Measurements from ENCODE around the gene MRM2. TPM values are rescaled to one million over a fixed set of nuclear protein-coding genes. Genes with fewer than 3 reads are reported as not detected.

MRM2 gene
- total and polyA plus RNA-seq, 5 donors from 2014 or later: 7.3 to 39.7 (median 37.1) TPM

GRCh38 chr7:2282185-2282751, 40.3 kb upstream of the MRM2 start:
- H3K4me1 ChIP-seq (ENCODE audit: control insufficient read depth, insufficient read depth, low read length, poor library complexity, severe bottlenecking): no peaks in the 10 kb centered on the region
- H3K4me3 ChIP-seq (ENCODE audit: low read depth, low read length): no peak overlapping the region
- Mint-ChIP-seq H3K4me3 (no peak overlapping the region), H3K9me3 (no peaks in the 10 kb centered on the region), H3K27me3 (no peaks in the 10 kb centered on the region), H3K27ac (no peak overlapping the region), H3K4me1 (peaks cover 0 to 4% (median 2%) of the 10 kb centered on the region in 4 donors), H3K36me3 (peaks cover 1% of the 10 kb centered on the region)
- ATAC-seq (ENCODE audit: low read depth in 2 of 2): no peak
- no peaks in the 10 kb centered on the region for H3K9me3 ChIP-seq (ENCODE audit: control insufficient read depth in 2 of 2, low read length in 2 of 2)
- no peaks in the 10 kb centered on the region for H3K27me3 ChIP-seq (ENCODE audit: control insufficient read depth, insufficient read depth, low read length)
- no peaks in the 10 kb centered on the region for H3K36me3 ChIP-seq (ENCODE audit: control insufficient read depth, insufficient read depth, low read length)
- DNase-seq: no peak
- H3K27ac ChIP-seq (ENCODE audit: insufficient read depth, low read length, poor library complexity, severe bottlenecking): no peak overlapping the region

- peaks cover 0 to 4% (median 2%) of the 10 kb centered on the region in 4 donors for H3K4me1 Mint-ChIP-seq
- ATAC-seq (ENCODE audit: low read depth in 2 of 2) (no peak), DNase-seq (no peak)
- no peak overlapping the region for H3K27ac Mint-ChIP-seq
- no peak overlapping the region for H3K4me3 Mint-ChIP-seq
- no peaks in the 10 kb centered on the region for H3K27me3 ChIP-seq (ENCODE audit: control insufficient read depth, insufficient read depth, low read length)
- no peaks in the 10 kb centered on the region for H3K9me3 Mint-ChIP-seq
- no peaks in the 10 kb centered on the region for H3K9me3 ChIP-seq (ENCODE audit: control insufficient read depth in 2 of 2, low read length in 2 of 2)
- H3K36me3 ChIP-seq (ENCODE audit: control insufficient read depth, insufficient read depth, low read length): peaks cover 4% of the 10 kb centered on the region
- no peaks in the 10 kb centered on the region for H3K27me3 Mint-ChIP-seq
- no peaks in the 10 kb centered on the region for H3K4me1 ChIP-seq (ENCODE audit: control insufficient read depth, insufficient read depth, low read length, poor library complexity, severe bottlenecking)
- H3K4me3 ChIP-seq (ENCODE audit: low read depth, low read length): no peak overlapping the region
- H3K27ac ChIP-seq (ENCODE audit: insufficient read depth, low read length, poor library complexity, severe bottlenecking): no peak overlapping the region
- H3K36me3 Mint-ChIP-seq: peaks cover 8% of the 10 kb centered on the region
These were observed 39.5 kb upstream of the MRM2 start for GRCh38 chr7:2281541-2281940.

GRCh38 chr7:2280424-2280823, 38.4 kb upstream of the MRM2 start:
- Histone ChIP-seq H3K4me1 (ENCODE audit: control insufficient read depth, insufficient read depth, low read length, poor library complexity, severe bottlenecking) (no peaks in the 10 kb centered on the region), H3K4me3 (ENCODE audit: low read depth, low read length) (no peak overlapping the region), H3K36me3 (ENCODE audit: control insufficient read depth, insufficient read depth, low read length) (peaks cover 4% of the 10 kb centered on the region), H3K27ac (ENCODE audit: insufficient read depth, low read length, poor library complexity, severe bottlenecking) (no peak overlapping the region), H3K9me3 (ENCODE audit: control insufficient read depth in 2 of 2, low read length in 2 of 2) (no peaks in the 10 kb centered on the region), H3K27me3 (ENCODE audit: control insufficient read depth, insufficient read depth, low read length) (no peaks in the 10 kb centered on the region)
- Mint-ChIP-seq H3K4me1 (peaks cover 0 to 4% (median 2%) of the 10 kb centered on the region in 4 donors), H3K27ac (no peak overlapping the region), H3K4me3 (no peak overlapping the region), H3K36me3 (peaks cover 8% of the 10 kb centered on the region), H3K9me3 (no peaks in the 10 kb centered on the region), H3K27me3 (no peaks in the 10 kb centered on the region)
- no peak for DNase-seq
- no peak for ATAC-seq (ENCODE audit: low read depth in 2 of 2)

- Histone ChIP-seq H3K27me3 (ENCODE audit: control insufficient read depth, insufficient read depth, low read length) (no peaks in the 10 kb centered on the region), H3K4me1 (ENCODE audit: control insufficient read depth, insufficient read depth, low read length, poor library complexity, severe bottlenecking) (no peaks in the 10 kb centered on the region), H3K36me3 (ENCODE audit: control insufficient read depth, insufficient read depth, low read length) (peaks cover 4% of the 10 kb centered on the region), H3K27ac (ENCODE audit: insufficient read depth, low read length, poor library complexity, severe bottlenecking) (no peak overlapping the region), H3K4me3 (ENCODE audit: low read depth, low read length) (no peak overlapping the region), H3K9me3 (ENCODE audit: control insufficient read depth in 2 of 2, low read length in 2 of 2) (no peaks in the 10 kb centered on the region)
- H3K27me3 Mint-ChIP-seq: no peaks in the 10 kb centered on the region
- no peak overlapping the region for H3K27ac Mint-ChIP-seq
- H3K4me3 Mint-ChIP-seq: no peak overlapping the region
- ATAC-seq (ENCODE audit: low read depth in 2 of 2): no peak
- H3K9me3 Mint-ChIP-seq: no peaks in the 10 kb centered on the region
- DNase-seq: no peak
- H3K36me3 Mint-ChIP-seq: peaks cover 8% of the 10 kb centered on the region
- peaks cover 0 to 4% (median 2%) of the 10 kb centered on the region in 4 donors for H3K4me1 Mint-ChIP-seq
These were observed 37.9 kb upstream of the MRM2 start for GRCh38 chr7:2279896-2280295.

GRCh38 chr7:2278026-2278425, 36.0 kb upstream of the MRM2 start:
- Histone ChIP-seq H3K4me1 (ENCODE audit: control insufficient read depth, insufficient read depth, low read length, poor library complexity, severe bottlenecking) (no peaks in the 10 kb centered on the region), H3K36me3 (ENCODE audit: control insufficient read depth, insufficient read depth, low read length) (peaks cover 4% of the 10 kb centered on the region), H3K27ac (ENCODE audit: insufficient read depth, low read length, poor library complexity, severe bottlenecking) (no peak overlapping the region), H3K9me3 (ENCODE audit: control insufficient read depth in 2 of 2, low read length in 2 of 2) (no peaks in the 10 kb centered on the region), H3K4me3 (ENCODE audit: low read depth, low read length) (no peak overlapping the region), H3K27me3 (ENCODE audit: control insufficient read depth, insufficient read depth, low read length) (no peaks in the 10 kb centered on the region)
- DNase-seq (no peak), ATAC-seq (ENCODE audit: low read depth in 2 of 2) (no peak)
- Mint-ChIP-seq H3K36me3 (peaks cover 8% of the 10 kb centered on the region), H3K27me3 (no peaks in the 10 kb centered on the region), H3K27ac (no peak overlapping the region), H3K9me3 (no peaks in the 10 kb centered on the region), H3K4me1 (peaks cover 0 to 4% (median 2%) of the 10 kb centered on the region in 4 donors), H3K4me3 (no peak overlapping the region)

- H3K27me3 ChIP-seq (ENCODE audit: control insufficient read depth, insufficient read depth, low read length): no peaks in the 10 kb centered on the region
- H3K4me3 ChIP-seq (ENCODE audit: low read depth, low read length): no peak overlapping the region
- Mint-ChIP-seq H3K27me3 (no peaks in the 10 kb centered on the region), H3K36me3 (peaks cover 13% of the 10 kb centered on the region), H3K9me3 (no peaks in the 10 kb centered on the region), H3K4me1 (peaks cover 0 to 4% (median under 1%) of the 10 kb centered on the region in 4 donors), H3K27ac (no peak overlapping the region), H3K4me3 (no peak overlapping the region)
- no peaks in the 10 kb centered on the region for H3K4me1 ChIP-seq (ENCODE audit: control insufficient read depth, insufficient read depth, low read length, poor library complexity, severe bottlenecking)
- no peak overlapping the region for H3K27ac ChIP-seq (ENCODE audit: insufficient read depth, low read length, poor library complexity, severe bottlenecking)
- no peaks in the 10 kb centered on the region for H3K9me3 ChIP-seq (ENCODE audit: control insufficient read depth in 2 of 2, low read length in 2 of 2)
- DNase-seq: no peak
- peaks cover 4% of the 10 kb centered on the region for H3K36me3 ChIP-seq (ENCODE audit: control insufficient read depth, insufficient read depth, low read length)
- no peak for ATAC-seq (ENCODE audit: low read depth in 2 of 2)
These were observed 34.1 kb upstream of the MRM2 start for GRCh38 chr7:2276107-2276506.

GRCh38 chr7:2275101-2275500, 33.1 kb upstream of the MRM2 start:
- no peaks in the 10 kb centered on the region for H3K27me3 Mint-ChIP-seq
- no peak overlapping the region for H3K4me3 Mint-ChIP-seq
- ATAC-seq (ENCODE audit: low read depth in 2 of 2) (no peak), DNase-seq (no peak)
- Histone ChIP-seq H3K4me3 (ENCODE audit: low read depth, low read length) (no peak overlapping the region), H3K4me1 (ENCODE audit: control insufficient read depth, insufficient read depth, low read length, poor library complexity, severe bottlenecking) (no peaks in the 10 kb centered on the region), H3K27ac (ENCODE audit: insufficient read depth, low read length, poor library complexity, severe bottlenecking) (no peak overlapping the region), H3K27me3 (ENCODE audit: control insufficient read depth, insufficient read depth, low read length) (no peaks in the 10 kb centered on the region), H3K9me3 (ENCODE audit: control insufficient read depth in 2 of 2, low read length in 2 of 2) (no peaks in the 10 kb centered on the region), H3K36me3 (ENCODE audit: control insufficient read depth, insufficient read depth, low read length) (peaks cover 4% of the 10 kb centered on the region)
- H3K9me3 Mint-ChIP-seq: no peaks in the 10 kb centered on the region
- peaks cover 14% of the 10 kb centered on the region for H3K36me3 Mint-ChIP-seq
- peaks cover 0 to 4% (median under 1%) of the 10 kb centered on the region in 4 donors for H3K4me1 Mint-ChIP-seq
- H3K27ac Mint-ChIP-seq: no peak overlapping the region

- Histone ChIP-seq H3K9me3 (ENCODE audit: control insufficient read depth in 2 of 2, low read length in 2 of 2) (no peaks in the 10 kb centered on the region), H3K4me3 (ENCODE audit: low read depth, low read length) (no peak overlapping the region), H3K27ac (ENCODE audit: insufficient read depth, low read length, poor library complexity, severe bottlenecking) (no peak overlapping the region), H3K36me3 (ENCODE audit: control insufficient read depth, insufficient read depth, low read length) (peaks cover 4% of the 10 kb centered on the region), H3K27me3 (ENCODE audit: control insufficient read depth, insufficient read depth, low read length) (no peaks in the 10 kb centered on the region), H3K4me1 (ENCODE audit: control insufficient read depth, insufficient read depth, low read length, poor library complexity, severe bottlenecking) (no peaks in the 10 kb centered on the region)
- Mint-ChIP-seq H3K36me3 (peaks cover 14% of the 10 kb centered on the region), H3K4me3 (no peak overlapping the region), H3K9me3 (no peaks in the 10 kb centered on the region), H3K27me3 (no peaks in the 10 kb centered on the region), H3K4me1 (peaks cover 0 to under 1% (median 0%) of the 10 kb centered on the region in 4 donors), H3K27ac (no peak overlapping the region)
- ATAC-seq (ENCODE audit: low read depth in 2 of 2) (no peak), DNase-seq (no peak)
These were observed 32.7 kb upstream of the MRM2 start for GRCh38 chr7:2274666-2275065.
